GM18870 (cell line): ENCODE results near the gene SH3GL2.

Source experiments
- ATAC-seq: cut with Tn5 transposase; IDR thresholded peaks from one replicate; pipeline ENCODE4 v1.9.1; 2021; ENCODE audit warnings: moderate library complexity; ENCODE audit not compliant: unreplicated experiment

The SH3GL2 gene

DNA sequence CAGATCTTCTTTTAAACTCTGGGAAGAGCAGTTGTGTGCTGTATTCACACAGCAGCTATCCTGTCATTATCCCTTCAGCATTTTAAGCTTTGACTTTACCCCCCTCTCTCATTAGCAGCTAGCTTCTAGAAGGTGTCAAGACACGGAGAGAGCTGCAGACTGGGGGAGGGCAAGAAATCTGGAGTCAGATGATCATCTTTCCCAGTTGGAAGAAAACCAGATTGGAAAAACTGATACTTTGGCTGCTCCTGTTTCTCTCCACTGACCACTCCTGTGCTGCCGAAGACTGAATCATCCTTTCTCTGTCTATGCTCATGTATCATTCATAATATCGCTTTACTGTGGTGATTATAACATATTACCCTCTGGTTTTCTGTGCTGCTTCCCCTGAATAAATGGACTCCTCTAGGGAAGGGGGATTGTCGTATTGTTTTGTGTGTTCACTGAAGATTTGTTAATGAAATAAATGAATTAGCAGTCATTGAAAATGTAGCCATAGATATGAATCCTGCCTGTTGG is 75.1 kb downstream of the SH3GL2 start:
- no peak for ATAC-seq

DNA sequence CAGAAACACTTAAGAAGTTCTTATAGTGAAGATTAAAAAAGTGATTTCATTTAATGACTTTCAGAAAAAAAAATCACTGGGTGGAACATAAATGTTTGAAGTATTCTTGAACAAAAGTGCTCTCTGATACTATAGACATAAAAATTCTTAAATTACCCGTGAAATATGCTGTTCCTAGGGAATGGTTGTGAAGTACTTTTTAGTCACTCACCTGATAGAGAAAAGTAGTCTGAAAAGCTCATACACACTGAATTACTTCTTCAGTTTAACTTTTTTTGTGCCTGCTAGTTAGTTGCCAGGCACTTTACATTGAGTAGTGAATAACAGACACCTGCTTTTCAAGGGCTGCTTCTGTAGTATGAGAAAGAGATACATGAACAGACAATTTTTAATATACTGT is 78.0 kb downstream of the SH3GL2 start:
- no peak for ATAC-seq

DNA sequence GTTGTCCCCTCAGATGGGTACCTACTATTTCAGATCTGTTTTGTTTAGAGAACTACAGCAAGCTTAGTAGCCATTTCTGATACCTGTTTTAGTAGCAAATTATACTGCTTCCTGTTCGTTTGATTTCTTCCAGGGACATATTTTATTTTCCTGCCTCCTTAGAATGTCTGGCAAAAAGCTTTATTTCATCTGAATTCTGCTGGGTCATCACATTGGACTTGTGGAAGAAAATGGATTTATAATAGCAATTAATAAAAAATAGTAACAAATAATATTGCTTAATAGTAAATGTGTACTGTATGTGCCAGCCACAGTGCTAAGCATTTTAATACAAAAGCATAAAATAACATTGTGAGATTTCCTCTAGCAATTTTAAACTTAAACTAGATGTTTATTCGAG is 79.4 kb downstream of the SH3GL2 start:
- no peak for ATAC-seq

DNA sequence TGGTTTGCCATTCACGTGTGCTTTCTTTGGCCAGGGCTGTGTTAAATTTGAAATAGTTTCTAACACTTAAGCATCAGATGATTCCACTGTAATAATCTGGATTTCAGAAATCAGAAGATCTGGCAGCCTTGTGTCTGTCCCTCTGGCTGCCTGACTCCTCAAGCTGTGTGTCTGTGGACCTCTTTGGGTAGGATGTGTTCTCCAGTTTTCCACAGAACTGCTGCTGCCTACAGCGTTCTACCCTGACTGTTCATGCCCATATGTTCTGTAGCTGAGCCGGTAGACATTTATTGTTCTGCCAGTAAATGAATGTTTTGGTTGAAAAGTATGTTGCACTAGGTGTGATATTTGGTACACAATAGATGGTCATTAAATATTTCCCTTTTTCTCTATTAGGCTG is 81.3 kb downstream of the SH3GL2 start:
- no peak for ATAC-seq

GRCh38 chr9:17665450-17665849 is 86.6 kb downstream of the SH3GL2 start:
- ATAC-seq = no peak

GRCh38 chr9:17669206-17669605 is 90.3 kb downstream of the SH3GL2 start:
- peak; percentile 57 for ATAC-seq

DNA sequence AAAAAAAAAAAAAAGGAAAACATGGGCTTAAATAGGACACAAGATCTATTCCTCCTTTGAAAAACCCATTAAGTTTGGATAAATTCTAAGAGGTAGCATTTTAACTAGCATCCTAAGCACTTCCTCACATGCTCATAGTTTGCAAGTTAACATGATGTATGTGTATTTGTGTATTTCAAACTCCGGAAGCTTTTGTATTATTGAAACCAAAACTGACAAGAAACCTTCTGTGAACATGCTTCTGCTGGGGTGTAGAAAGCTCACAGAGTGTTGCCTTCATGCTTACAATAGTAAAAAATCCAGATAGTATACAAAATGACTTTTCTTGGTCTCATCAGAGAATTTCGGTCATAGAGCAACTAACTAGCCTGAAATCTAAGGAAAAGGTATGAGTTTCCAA is 103.8 kb downstream of the SH3GL2 start:
- ATAC-seq = no peak

- ATAC-seq = no peak
Measured at GRCh38 chr9:17688834-17689233, 110.0 kb downstream of the SH3GL2 start.

GRCh38 chr9:17694336-17694735 is 115.5 kb downstream of the SH3GL2 start:
- no peak for ATAC-seq

DNA sequence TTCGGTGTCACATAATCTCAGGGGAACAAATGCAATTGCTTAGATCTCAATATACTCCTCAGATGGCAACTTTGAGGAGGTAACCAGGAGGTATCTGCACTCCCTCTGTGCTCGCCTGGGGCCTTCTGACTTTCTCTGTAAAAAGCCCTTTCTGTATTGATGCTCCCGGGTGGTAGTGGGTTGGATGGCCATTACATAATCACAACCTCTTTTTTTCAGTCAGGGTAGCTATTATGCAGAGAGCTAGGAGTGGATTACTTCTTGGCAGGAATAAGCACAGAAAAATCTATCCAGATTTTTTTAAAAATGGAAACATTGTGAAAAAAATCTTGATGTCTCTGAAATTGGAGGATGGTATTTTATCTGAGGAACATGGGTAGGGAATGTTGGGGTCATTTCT is 116.6 kb downstream of the SH3GL2 start:
- ATAC-seq = no peak

DNA sequence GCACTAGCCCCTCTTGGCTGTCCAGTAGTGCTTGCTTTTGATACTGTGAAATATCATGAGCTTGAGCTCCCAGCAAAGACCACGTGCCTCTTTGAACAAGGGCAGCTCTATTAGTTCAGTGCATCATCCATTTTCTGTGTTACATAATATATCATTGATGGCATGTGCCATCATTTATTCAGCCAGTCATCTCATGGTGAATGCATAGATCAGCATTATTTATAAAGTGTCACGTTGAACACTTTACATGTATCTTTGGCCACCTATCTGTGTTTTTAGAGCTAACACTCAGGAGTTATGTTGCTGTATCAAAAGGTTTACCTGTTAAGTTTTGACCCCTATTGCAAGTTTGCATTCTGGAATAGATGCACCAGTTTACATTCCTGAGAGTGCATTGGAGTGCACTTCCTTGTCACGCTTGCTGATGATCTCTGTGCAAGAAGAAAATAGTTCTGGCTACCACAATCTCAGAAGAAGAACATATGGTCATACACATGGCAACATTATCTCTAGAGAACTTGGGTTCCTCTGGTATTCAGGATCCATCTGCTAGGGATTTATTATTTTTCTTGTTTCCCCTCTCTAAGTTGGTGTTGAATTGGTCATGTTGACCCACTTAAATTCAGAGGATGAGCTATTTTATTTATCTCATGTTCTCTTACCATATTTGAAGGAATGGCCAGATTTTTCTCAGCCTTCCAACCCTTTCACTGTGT is 120.9 kb downstream of the SH3GL2 start:
- no peak for ATAC-seq

- ATAC-seq = no peak
Measured at GRCh38 chr9:17706347-17706746, 127.5 kb downstream of the SH3GL2 start.

DNA sequence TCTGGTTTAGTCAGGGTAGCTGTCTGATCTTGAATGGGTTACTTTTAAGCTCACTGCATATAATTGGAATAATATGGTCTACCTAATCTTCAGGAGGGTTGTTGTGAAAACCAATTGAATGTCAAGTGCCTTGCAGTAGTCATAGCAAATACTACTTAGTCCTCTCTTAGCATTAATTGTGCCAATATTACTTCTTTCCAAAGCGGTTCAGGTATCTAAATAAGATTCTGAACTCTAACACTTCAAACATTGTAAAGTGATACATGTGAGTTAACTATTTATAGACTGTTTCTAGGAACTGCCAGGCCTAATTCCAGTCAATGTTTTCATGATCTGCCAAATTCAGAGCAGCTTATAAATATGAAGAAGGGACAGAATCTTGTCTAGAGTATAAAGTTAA is 140.2 kb downstream of the SH3GL2 start:
- ATAC-seq = no peak

DNA sequence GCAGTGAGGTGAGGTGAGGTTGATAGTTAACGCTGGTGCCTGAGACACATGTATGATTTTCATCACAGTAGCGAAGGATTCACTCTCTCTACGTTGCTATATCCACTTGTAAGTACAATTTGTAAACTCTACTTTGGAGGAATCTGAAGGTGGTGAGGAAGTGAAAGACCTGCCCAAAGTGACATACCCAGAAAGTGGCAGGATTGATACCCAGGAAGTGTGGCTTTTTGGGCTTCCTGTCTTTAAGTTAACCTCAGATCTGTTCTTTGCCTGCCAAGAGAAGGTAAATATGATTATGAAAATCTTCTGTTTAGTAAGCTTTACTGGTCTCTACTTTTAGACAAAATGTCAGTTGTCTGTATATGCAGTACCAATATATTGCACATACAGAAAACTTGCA is 143.1 kb downstream of the SH3GL2 start:
- no peak for ATAC-seq

DNA sequence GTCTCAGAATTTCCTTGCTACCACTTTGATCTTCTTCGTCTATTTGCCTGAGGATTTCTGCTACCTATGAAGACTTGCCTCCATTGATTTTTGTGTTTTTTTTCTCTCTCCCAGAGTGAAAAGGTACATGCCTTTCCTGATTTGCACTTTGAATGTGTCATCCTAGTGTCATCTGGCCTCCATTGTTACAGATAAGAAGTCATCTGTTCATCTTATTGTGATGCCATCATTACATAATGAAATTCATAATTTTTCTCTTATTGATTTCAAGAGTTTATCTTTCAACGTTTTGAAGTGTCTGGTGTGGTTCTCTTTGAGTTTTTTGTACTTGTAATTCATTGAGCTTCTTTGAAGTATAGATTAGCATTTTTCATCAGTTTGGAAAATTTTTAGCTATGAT is 144.8 kb downstream of the SH3GL2 start:
- ATAC-seq = no peak

GRCh38 chr9:17725399-17726010 is 146.6 kb downstream of the SH3GL2 start:
- no peak for ATAC-seq

- no peak for ATAC-seq
Measured at GRCh38 chr9:17726298-17726697, 147.4 kb downstream of the SH3GL2 start.

DNA sequence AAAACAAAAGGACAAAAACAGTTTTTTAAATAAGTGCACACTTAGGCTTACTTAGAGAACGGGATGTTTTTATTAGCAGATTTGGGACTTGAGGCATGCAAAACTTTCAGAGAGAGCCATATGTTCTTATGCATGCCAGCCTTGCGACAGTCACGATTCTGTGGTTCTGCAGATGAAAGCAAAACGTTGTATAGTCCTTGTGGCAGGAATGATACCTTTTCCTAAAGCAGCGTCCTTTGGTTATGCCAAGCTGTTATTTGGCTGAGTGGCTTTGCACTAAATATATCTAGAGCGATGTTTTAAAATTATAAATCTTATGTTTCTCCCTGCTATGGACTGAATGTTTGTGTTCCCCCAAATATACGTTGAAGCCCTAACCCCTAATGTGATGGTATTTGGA is 152.0 kb downstream of the SH3GL2 start:
- no peak for ATAC-seq

GRCh38 chr9:17731308-17731707 is 152.4 kb downstream of the SH3GL2 start:
- ATAC-seq = no peak

GRCh38 chr9:17734674-17735073 is 155.8 kb downstream of the SH3GL2 start:
- ATAC-seq = no peak

DNA sequence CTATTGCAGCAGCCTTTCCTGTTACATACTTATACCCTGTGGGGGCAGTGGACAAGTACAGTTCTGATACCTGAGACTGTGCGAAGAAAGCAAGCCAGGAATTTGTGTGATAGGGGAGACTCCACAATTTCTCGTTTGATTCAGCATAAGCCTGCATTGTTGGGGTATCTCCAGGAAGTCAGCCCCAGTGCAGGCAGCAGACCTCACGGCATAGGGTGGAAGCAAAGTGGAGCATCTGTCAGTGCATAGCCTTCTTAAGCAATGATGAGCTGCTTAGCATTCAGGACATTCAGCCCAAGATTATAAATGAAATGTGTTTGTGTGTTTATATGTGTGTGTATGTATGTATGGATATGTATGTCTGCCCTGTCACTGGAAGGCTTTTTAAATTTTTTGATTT is 157.0 kb downstream of the SH3GL2 start:
- ATAC-seq = no peak

DNA sequence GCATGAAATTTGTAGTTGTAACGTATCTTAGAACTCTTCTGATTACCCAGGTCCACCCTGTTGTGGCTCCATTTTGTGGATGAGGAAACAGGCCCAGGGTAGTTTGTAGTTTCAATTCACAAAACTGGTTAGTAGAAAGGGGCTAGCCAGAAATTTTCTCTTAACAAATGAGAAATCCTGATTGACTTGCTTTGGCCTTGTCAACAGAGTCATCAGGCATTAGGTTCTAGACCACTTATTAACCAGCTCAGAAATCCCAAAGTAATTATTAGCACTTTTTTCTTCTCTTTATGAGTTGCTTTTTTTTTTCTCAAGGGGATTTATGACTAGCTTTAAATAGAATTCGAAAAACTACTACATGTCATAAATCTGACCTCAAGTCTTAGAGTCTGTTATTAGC is 160.2 kb downstream of the SH3GL2 start:
- peak; percentile 70 for ATAC-seq

- no peak for ATAC-seq
Measured at GRCh38 chr9:17739736-17740135, 160.9 kb downstream of the SH3GL2 start.
